ENCODE results near the gene TMEM179B. TPM values are rescaled to one million over a fixed set of nuclear protein-coding genes. Genes with fewer than 3 reads are reported as not detected.

TMEM179B gene
- total and polyA plus RNA-seq, 2 of the 13 experiments (the other 11 are each of a cell fraction or from before 2014, with no cell fraction given): 24.8 to 25.7 TPM

DNA sequence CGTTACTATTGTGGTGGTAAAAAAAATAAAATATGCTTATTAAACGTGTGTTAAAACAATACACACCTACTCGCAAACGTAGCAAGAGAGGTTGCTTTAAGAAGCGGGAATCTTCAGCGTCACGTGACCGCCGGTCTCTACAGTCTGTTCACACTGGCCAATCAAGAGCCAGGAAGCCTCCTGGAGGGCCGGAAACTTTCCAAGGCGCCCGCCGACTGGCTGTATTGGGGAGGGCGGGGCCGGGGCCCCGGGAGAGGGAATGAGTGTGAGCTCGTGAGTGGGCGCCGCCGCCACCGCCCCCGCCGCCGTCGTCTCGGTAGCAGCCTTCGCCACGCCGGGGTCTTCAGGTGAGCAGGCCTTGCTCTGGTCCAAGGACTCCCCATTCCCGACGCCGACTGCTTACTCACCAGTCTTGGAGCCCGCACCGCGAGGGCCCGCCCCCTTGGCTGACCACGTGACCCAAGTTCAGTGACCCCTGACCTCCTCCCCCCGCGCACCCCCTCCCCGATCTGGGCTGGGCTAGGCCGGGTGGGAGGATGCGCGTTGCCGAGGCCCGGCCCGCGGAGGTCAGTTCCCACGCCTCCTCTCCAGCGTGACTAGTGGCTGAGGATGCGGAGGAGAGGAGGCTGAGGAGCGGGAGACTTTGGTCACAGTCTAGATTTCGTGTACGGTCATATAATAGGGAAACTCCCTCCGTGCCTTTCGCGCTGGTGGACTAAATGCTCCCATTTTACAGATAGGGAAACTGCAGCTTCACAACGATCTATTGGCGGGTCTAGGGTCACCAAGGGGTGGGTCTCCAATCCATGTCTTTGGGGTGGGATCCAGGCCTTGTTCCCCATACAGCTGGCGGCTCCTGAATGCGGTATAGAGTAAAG lies 15.8 kb upstream of the TMEM179B start, which contains the start of gene TAF6L (continued):
- TF ChIP-seq ZBTB38 (CRISPR knock-in tag; IDR thresholded peaks at IDR 0.05) (no peak), HNF4G (IDR thresholded peaks at IDR 0.05; ENCODE audit: borderline replicate concordance, low read depth, low read length) (peak; percentile 5; the same call in 1 of the 2 replicates), HNF4G (CRISPR knock-in tag; IDR thresholded peaks at IDR 0.05; ENCODE audit: borderline replicate concordance, low read depth) (peak; percentile 59), TFE3 (CRISPR knock-in tag; IDR thresholded peaks at IDR 0.05) (peak; percentile 91), TOPORS (CRISPR knock-in tag; IDR thresholded peaks at IDR 0.05) (peak; percentile 47; the same call in 1 of the 2 replicates), ASH2L (IDR thresholded peaks at IDR 0.05; ENCODE audit: insufficient read length, low read depth, low read length) (peak; percentile 77), REL (CRISPR knock-in tag; conservative IDR thresholded peaks at IDR 0.05) (0 out of 2 replicates have a peak, but pooled peaks have one; percentile 42), ZGPAT (CRISPR knock-in tag; IDR thresholded peaks at IDR 0.05) (peak; percentile 86; the same call in 1 of the 2 replicates), NFYB (CRISPR knock-in tag; IDR thresholded peaks at IDR 0.05) (peak; percentile 83), ZNF83 (CRISPR knock-in tag; IDR thresholded peaks at IDR 0.05; ENCODE audit: borderline replicate concordance) (peak; percentile 70; the same call in 1 of the 2 replicates), POGZ (CRISPR knock-in tag; IDR thresholded peaks at IDR 0.05) (no peak), ZSCAN9 (CRISPR knock-in tag; IDR thresholded peaks at IDR 0.05; ENCODE audit: borderline replicate concordance) (no peak), DRAP1 (CRISPR knock-in tag; IDR thresholded peaks at IDR 0.05) (peak; percentile 55; the same call in 1 of the 2 replicates), NR2C2 (CRISPR knock-in tag; IDR thresholded peaks at IDR 0.05; ENCODE audit: borderline replicate concordance) (peak; percentile 98), CTCF (CRISPR knock-in tag; IDR thresholded peaks at IDR 0.05) (0 out of 2 replicates have a peak, but pooled peaks have one; percentile 8), SAP130 (CRISPR knock-in tag; IDR thresholded peaks at IDR 0.05; ENCODE audit: low read depth) (peak; percentile 88), SCMH1 (CRISPR knock-in tag; IDR thresholded peaks at IDR 0.05; ENCODE audit: borderline replicate concordance) (no peak), ZNF781 (CRISPR knock-in tag; IDR thresholded peaks at IDR 0.05; ENCODE audit: borderline replicate concordance, not compliant biosample characterization) (peak; percentile 12), RXRA (CRISPR knock-in tag; IDR thresholded peaks at IDR 0.05) (peak; percentile 92), NCOR1 (IDR thresholded peaks at IDR 0.05; ENCODE audit: borderline replicate concordance, low read length) (peak; percentile 76; the same call in 1 of the 2 replicates), ZNF772 (CRISPR knock-in tag; IDR thresholded peaks at IDR 0.05) (peak; percentile 80)
- TF ChIP-seq, protein P1, sequence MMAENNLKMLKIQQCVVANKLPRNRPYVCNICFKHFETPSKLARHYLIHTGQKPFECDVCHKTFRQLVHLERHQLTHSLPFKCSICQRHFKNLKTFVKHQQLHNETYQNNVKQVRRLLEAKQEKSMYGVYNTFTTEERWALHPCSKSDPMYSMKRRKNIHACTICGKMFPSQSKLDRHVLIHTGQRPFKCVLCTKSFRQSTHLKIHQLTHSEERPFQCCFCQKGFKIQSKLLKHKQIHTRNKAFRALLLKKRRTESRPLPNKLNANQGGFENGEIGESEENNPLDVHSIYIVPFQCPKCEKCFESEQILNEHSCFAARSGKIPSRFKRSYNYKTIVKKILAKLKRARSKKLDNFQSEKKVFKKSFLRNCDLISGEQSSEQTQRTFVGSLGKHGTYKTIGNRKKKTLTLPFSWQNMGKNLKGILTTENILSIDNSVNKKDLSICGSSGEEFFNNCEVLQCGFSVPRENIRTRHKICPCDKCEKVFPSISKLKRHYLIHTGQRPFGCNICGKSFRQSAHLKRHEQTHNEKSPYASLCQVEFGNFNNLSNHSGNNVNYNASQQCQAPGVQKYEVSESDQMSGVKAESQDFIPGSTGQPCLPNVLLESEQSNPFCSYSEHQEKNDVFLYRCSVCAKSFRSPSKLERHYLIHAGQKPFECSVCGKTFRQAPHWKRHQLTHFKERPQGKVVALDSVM (CRISPR knock-in tag; IDR thresholded peaks at IDR 0.05): peak; percentile 87
